PFSK-1 (cell line): ENCODE measurements around the gene TXNRD3. TPM values are rescaled to one million over a fixed set of nuclear protein-coding genes. Genes with fewer than 3 reads are reported as not detected.

Source experiments
- FOXP2 ChIP-seq: optimal IDR thresholded peaks from 2 replicates; pipeline ENCODE3; 2011; ENCODE audit warnings: borderline replicate concordance, control low read depth, inconsistent platforms; ENCODE audit not compliant: insufficient read depth; ENCODE audit errors: extremely low read length, extremely low read depth
- POLR2AphosphoS5 ChIP-seq: IDR thresholded peaks from 2 replicates; pipeline ENCODE4 v1.6.1; 2012; ENCODE audit warnings: low read depth, mild to moderate bottlenecking, control low read depth, low read length, moderate library complexity
- SIN3A ChIP-seq: IDR thresholded peaks from 2 replicates; pipeline ENCODE4 v1.6.1; 2012; ENCODE audit warnings: mild to moderate bottlenecking, low read length, moderate library complexity, borderline replicate concordance; ENCODE audit not compliant: insufficient read depth
- TAF1 ChIP-seq: IDR thresholded peaks from 2 replicates; pipeline ENCODE4 v1.6.1; 2012; ENCODE audit warnings: low read length, control low read depth, borderline replicate concordance; ENCODE audit not compliant: insufficient read depth
- polyA plus RNA-seq: library from polyadenylated mRNA; unstranded; fragments of >200 nt; gene quantifications from one replicate; pipeline ENCODE4 v1.2.1, GENCODE V29; 2012; ENCODE audit warnings: low read depth, missing spikeins; ENCODE audit not compliant: insufficient read length
- TF ChIP-seq, protein P1 (sequence below), 2 experiments: IDR thresholded peaks; 2 replicates each; pipeline versions ENCODE4 v1.6.1 to v1.8.0; 2011 to 2012; ENCODE audit warnings: low read depth in 2 of 2, low read length in 2 of 2, control low read depth in 1 of 2, inconsistent platforms in 1 of 2, mild to moderate bottlenecking in 1 of 2, moderate library complexity in 1 of 2; ENCODE audit not compliant: insufficient read depth in 1 of 2

TXNRD3 gene
- 1.7 TPM for polyA plus RNA-seq

DNA sequence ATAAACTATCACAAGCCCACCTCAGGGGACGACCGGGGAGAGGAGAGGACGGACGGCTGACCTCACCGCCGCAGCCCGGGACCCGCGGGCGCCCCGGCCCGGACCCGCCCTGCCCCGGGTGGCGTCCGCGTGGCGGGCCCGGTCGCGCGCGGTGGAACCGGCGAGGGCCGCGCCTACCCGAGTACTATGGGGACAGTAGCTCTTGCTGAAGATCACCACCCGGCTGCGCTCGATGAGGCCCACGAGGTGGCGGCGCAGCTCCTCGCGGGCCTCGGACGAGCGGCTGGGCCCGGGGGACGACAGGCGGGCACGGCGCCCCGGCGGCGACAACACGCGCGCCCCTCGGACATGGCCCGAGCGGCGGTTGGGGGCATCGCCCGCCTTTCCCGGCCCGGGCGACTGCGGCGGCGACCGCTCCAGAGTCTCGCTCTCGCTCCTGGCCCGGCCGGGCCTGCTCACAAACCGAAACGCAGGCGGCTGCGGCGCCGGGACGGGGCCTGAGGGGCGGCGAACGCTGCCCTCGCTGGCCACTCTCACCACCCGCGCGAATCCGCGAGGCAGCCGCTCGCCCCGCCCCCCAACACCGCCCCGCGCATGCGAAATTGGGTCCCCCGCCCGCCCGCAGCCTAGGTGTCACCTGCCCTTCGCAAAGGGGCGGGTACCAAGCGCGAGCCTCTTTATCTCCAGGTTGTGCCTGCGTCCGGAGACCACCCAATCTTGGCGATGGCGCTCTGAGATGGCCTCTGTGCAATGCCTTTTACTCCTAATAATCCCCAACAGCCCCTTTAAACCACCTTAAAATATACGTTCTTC lies at the start of gene TXNRD3:
Gene TXNRD3 (minus strand): TSS at position 554 of the 813 bp plus-strand sequence.
- TF ChIP-seq SIN3A = no peak
- TF ChIP-seq POLR2AphosphoS5 = peak; percentile 56; the same call in 1 of the 2 replicates

DNA sequence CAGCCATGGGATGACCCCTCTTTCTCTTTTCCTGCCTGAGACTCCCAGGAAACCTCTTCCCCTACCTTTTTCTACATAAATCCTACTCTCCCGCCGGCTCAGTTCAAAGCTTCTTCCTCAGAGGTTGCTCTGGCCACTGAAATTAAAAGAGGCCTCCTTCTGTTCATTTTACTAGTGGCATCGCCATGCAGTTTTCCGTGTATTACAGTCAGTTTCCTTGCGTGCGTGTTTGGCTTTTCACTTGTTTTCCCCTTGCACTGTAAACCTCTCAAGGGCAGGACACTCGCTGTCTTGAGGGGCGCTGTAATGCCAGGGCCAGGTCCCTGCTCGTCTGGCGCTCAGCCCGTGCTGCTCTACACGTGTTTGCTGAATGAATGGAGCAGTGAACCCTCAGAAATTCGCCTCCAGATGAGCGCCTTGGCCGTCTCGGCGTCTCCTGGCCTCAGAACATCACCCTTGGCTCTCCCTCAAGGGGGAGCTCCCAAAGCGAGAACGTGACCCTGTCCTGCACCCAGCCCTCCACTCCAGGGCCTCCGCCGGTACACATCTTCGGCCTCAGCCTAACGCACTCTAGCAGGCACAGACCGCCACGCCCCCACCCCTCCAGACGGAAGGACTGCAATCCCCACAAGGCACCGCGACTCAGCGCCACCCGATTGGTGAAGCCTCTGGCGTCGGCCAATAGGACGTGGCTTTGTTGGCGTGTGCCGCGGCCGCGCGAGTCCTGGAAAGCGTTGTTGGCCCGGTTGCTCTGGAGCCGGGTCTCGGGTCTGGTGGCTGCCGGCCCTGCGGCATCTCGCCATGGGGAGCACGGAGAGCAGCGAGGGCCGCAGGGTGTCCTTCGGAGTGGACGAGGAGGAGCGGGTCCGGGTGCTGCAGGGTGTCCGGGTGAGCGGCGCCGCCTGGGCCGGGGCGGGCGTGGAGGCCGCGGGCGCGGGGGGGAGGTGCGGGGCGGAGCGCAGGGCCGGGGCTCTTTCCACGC lies 48.9 kb upstream of the TXNRD3 start, which contains the start of gene CHCHD6:
Gene CHCHD6 (plus strand): TSS at position 729 of the 982 bp plus-strand sequence. CDS start 73 bp downstream, at position 802.
- TF ChIP-seq SIN3A (0 out of 2 replicates have a peak, but pooled peaks have one; percentile 25), POLR2AphosphoS5 (no peak), FOXP2 (no peak)

DNA sequence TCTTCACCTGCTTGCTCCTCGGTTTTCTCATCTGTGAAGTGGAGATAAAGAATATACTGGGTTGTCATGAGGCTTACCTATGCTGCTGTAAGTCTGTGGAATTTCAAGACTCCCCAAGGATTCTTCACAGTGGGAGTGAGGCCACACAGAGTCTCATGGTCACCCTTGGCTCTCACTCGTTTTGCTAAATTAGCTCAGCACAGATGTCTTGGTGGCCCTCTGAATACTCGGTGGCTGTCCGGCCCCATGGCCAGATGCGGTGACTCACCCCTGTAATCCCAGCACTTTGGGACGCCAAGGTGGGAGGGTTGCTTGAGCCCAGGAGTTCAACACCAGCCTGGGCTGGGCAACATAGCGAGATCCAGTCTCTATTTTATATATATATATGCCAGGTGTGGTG lies 44.1 kb upstream of the TXNRD3 start:
- TF ChIP-seq POLR2AphosphoS5 (no peak), SIN3A (no peak)
- TF ChIP-seq, protein P1, sequence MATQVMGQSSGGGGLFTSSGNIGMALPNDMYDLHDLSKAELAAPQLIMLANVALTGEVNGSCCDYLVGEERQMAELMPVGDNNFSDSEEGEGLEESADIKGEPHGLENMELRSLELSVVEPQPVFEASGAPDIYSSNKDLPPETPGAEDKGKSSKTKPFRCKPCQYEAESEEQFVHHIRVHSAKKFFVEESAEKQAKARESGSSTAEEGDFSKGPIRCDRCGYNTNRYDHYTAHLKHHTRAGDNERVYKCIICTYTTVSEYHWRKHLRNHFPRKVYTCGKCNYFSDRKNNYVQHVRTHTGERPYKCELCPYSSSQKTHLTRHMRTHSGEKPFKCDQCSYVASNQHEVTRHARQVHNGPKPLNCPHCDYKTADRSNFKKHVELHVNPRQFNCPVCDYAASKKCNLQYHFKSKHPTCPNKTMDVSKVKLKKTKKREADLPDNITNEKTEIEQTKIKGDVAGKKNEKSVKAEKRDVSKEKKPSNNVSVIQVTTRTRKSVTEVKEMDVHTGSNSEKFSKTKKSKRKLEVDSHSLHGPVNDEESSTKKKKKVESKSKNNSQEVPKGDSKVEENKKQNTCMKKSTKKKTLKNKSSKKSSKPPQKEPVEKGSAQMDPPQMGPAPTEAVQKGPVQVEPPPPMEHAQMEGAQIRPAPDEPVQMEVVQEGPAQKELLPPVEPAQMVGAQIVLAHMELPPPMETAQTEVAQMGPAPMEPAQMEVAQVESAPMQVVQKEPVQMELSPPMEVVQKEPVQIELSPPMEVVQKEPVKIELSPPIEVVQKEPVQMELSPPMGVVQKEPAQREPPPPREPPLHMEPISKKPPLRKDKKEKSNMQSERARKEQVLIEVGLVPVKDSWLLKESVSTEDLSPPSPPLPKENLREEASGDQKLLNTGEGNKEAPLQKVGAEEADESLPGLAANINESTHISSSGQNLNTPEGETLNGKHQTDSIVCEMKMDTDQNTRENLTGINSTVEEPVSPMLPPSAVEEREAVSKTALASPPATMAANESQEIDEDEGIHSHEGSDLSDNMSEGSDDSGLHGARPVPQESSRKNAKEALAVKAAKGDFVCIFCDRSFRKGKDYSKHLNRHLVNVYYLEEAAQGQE (IDR thresholded peaks at IDR 0.05; ENCODE audit: insufficient read depth in 1 of 2, low read depth in 2 of 2, low read length in 2 of 2) = no peak

DNA sequence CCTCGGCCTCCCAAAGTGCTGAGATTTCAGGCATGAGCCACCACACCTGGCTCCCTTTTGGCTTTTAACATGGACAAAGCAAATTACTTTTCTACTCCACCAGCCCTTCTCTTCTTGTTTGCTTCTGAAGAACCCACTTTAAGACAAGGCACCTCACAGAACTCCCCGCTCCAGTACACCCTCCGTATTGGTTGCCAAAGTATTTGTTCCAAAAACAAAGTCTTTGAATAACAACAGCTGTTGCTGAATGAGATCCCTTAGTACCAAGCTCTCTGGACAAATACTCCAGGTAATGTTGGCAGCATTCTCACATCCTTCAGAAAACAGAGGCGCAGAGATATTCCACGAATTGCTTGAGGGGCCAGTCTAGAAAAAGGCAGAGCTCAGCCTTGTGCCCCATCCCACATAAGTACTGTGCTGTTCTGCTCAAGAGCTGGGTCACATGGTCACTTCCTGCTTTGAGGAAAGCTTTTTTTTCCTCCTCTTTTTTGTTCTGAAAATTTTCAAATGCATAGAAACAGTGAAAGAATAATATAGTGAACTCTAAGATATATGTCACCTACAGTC lies 41.9 kb upstream of the TXNRD3 start:
- TF ChIP-seq POLR2AphosphoS5 (no peak), FOXP2 (no peak), TAF1 (no peak), SIN3A (no peak)
- TF ChIP-seq, protein P1 (IDR thresholded peaks at IDR 0.05; ENCODE audit: insufficient read depth in 1 of 2, low read depth in 2 of 2, low read length in 2 of 2) = no peak

DNA sequence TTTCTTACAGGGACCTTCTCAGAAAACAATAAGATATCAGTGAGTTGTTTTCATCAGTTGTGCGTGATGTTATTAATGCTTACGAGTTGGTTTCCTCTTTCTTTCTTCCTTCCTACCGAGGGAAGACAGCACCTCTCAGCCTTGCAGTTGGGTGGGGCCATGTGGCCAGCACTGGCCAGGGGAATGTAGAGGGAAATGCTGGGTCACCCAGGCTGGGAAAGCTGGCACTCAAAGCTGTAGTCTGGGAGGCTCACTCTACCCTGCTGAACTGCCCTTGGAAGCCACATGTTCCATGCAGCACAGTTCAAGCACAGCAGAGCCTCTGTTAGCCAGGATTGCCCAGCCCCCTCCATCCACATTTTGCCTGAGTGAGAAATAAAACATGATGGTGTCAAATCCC lies 39.0 kb upstream of the TXNRD3 start:
- no peak for TF ChIP-seq SIN3A

DNA sequence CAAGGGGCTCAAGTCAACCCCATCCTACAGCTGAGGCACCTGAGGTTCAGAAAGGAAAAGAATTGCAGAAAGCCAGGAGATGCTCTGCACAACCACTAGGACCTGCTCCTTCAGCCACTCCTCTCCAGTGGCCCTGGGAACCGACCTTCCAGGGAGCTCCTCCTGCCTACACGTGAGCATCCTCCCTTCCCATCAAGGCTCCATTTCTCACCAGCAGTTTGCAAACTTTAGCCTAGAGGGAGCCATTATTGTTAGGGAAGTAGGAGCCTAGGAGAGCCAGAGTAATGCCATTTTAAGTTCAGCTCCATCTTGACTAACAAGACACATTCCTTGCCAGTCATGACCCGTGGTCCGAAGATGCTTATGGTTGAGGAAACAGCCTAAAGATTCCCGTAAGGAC lies 37.9 kb upstream of the TXNRD3 start:
- no peak for TF ChIP-seq SIN3A
- TF ChIP-seq FOXP2 = no peak
- no peak for TF ChIP-seq POLR2AphosphoS5
- TF ChIP-seq, protein P1 (IDR thresholded peaks at IDR 0.05; ENCODE audit: insufficient read depth in 1 of 2, low read depth in 2 of 2, low read length in 2 of 2) = no peak
- no peak for TF ChIP-seq TAF1
